ENCODE measurements around the gene SPA17. TPM values are rescaled to one million over a fixed set of nuclear protein-coding genes. Genes with fewer than 3 reads are reported as not detected.
A peak's percentile ranks its signal among the peaks of the same experiment; 100 is the strongest.

SPA17 gene
- total RNA-seq, 1 donor from 2014 or later = 4.8 TPM

GRCh38 chr11:124743050-124743449, 69.3 kb downstream of the SPA17 start:
- H3K36me3 ChIP-seq = no peaks in the 10 kb centered on the region
- intact Hi-C loops (cut with DNase I) = no loop called here
- ATAC-seq (no peak), DNase-seq (no peak)
- no peaks in the 10 kb centered on the region for H3K9me3 ChIP-seq
- H3K4me3 ChIP-seq = no peak overlapping the region
- peaks cover 6% of the 10 kb centered on the region for H3K27me3 ChIP-seq
- TF ChIP-seq, protein P1, sequence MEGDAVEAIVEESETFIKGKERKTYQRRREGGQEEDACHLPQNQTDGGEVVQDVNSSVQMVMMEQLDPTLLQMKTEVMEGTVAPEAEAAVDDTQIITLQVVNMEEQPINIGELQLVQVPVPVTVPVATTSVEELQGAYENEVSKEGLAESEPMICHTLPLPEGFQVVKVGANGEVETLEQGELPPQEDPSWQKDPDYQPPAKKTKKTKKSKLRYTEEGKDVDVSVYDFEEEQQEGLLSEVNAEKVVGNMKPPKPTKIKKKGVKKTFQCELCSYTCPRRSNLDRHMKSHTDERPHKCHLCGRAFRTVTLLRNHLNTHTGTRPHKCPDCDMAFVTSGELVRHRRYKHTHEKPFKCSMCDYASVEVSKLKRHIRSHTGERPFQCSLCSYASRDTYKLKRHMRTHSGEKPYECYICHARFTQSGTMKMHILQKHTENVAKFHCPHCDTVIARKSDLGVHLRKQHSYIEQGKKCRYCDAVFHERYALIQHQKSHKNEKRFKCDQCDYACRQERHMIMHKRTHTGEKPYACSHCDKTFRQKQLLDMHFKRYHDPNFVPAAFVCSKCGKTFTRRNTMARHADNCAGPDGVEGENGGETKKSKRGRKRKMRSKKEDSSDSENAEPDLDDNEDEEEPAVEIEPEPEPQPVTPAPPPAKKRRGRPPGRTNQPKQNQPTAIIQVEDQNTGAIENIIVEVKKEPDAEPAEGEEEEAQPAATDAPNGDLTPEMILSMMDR (IDR thresholded peaks at IDR 0.05) = no peak
- no peak overlapping the region for H3K27ac ChIP-seq
- H3K4me1 ChIP-seq = peaks cover 28% of the 10 kb centered on the region

GRCh38 chr11:124745270-124745834, 71.6 kb downstream of the SPA17 start:
- H3K36me3 ChIP-seq = no peaks in the 10 kb centered on the region
- H3K27ac ChIP-seq = no peak overlapping the region
- TF ChIP-seq, protein P1 (IDR thresholded peaks at IDR 0.05) = no peak
- no peaks in the 10 kb centered on the region for H3K9me3 ChIP-seq
- H3K27me3 ChIP-seq = peaks cover 6% of the 10 kb centered on the region
- intact Hi-C loops (cut with DNase I) = loop anchor here (5.0 kb wide), 1 partner anchor 73 kb away; the partner anchor contains the start of genes SIAE and SPA17
- peaks cover 44% of the 10 kb centered on the region for H3K4me1 ChIP-seq
- ATAC-seq (no peak), DNase-seq (no peak)
- H3K4me3 ChIP-seq = no peak overlapping the region

GRCh38 chr11:124745835-124746620, 72.3 kb downstream of the SPA17 start:
- TF ChIP-seq, protein P1 (IDR thresholded peaks at IDR 0.05) = no peak
- H3K4me3 ChIP-seq = peak overlapping the region; percentile 54
- H3K4me1 ChIP-seq = peaks cover 38% of the 10 kb centered on the region
- no peaks in the 10 kb centered on the region for H3K9me3 ChIP-seq
- DNase-seq (no peak), ATAC-seq (peak; percentile 0)
- H3K36me3 ChIP-seq = no peaks in the 10 kb centered on the region
- peaks cover 6% of the 10 kb centered on the region for H3K27me3 ChIP-seq
- H3K27ac ChIP-seq = peak overlapping the region; percentile 85
- intact Hi-C loops (cut with DNase I) = loop anchor here (5.0 kb wide), 1 partner anchor 74 kb away; the partner anchor contains the start of genes SIAE and SPA17

DNA sequence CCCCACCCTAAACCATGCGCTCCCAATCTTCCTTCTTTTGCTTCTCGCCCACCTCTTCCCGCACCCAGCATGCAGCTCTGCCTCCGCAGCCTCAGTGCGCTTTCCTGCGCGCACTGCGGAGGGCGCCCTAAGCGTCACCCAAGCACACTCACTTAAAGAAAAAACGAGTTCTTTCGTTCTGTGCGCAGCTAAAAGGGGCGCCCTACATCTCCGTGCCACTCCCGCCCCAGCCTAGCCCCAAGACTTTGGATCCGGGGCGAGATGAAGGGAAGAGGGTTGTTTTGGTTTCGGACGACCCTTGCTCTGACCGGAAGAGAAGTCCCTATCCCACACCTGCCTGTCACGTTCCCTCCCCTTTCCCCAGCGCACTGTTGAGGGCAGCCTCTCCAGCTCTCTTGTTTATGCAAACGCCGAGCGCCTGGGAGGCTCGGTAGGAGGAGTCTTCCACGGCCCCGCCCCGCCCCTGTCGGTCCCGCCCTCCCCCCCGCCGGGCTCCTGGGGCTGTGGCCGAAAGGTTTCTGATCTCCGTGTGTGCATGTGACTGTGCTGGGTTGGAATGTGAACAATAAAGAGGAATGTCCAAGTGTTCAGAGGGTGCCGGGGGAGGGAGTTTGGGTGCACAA, 73.0 kb downstream of the SPA17 start:
- peak; percentile 94 for DNase-seq
- peaks cover 38% of the 10 kb centered on the region for H3K4me1 ChIP-seq
- H3K4me3 ChIP-seq = peak overlapping the region; percentile 54
- no peaks in the 10 kb centered on the region for H3K36me3 ChIP-seq
- H3K9me3 ChIP-seq = no peaks in the 10 kb centered on the region
- intact Hi-C loops (cut with DNase I) = loop anchor here (5.0 kb wide), 1 partner anchor 74 kb away; the partner anchor contains the start of genes SIAE and SPA17
- H3K27ac ChIP-seq = peak overlapping the region; percentile 85
- H3K27me3 ChIP-seq = no peaks in the 10 kb centered on the region
- ATAC-seq = peak; percentile 90
- TF ChIP-seq, protein P1 (IDR thresholded peaks at IDR 0.05) = peak; percentile 51

Other genes with a start within 250 kb of the SPA17 start
- gene OR8B4, start 249.0 kb upstream of the SPA17 start, total RNA-seq = not detected
- not detected for gene OR8B8, start 228.2 kb upstream of the SPA17 start, total RNA-seq
- not detected for gene OR8B12, start 130.2 kb upstream of the SPA17 start, total RNA-seq
- not detected for gene OR8A1, start 103.9 kb upstream of the SPA17 start, total RNA-seq
- gene PANX3, start 62.5 kb upstream of the SPA17 start, total RNA-seq = not detected
- 44.9 TPM for gene TBRG1, start 51.0 kb upstream of the SPA17 start, total RNA-seq
- 41.6 TPM for gene SIAE, start 165 bp upstream of the SPA17 start, total RNA-seq
- 79.9 TPM for gene NRGN, start 66.0 kb downstream of the SPA17 start, total RNA-seq
- gene VSIG2, start 78.4 kb downstream of the SPA17 start, total RNA-seq = 40.1 TPM
- gene ESAM, start 88.4 kb downstream of the SPA17 start, total RNA-seq = 164 TPM
- 13.3 TPM for gene MSANTD2, start 126.5 kb downstream of the SPA17 start, total RNA-seq
- 12.6 TPM for gene ROBO3, start 191.5 kb downstream of the SPA17 start, total RNA-seq
- 75.0 TPM for gene ROBO4, start 224.0 kb downstream of the SPA17 start, total RNA-seq
- gene HEPN1, start 245.3 kb downstream of the SPA17 start, total RNA-seq = not detected

Measured in upper lobe of right lung (tissue), 1 donor.